ENCODE data around the gene RAB34.

Gene RAB34

DNA sequence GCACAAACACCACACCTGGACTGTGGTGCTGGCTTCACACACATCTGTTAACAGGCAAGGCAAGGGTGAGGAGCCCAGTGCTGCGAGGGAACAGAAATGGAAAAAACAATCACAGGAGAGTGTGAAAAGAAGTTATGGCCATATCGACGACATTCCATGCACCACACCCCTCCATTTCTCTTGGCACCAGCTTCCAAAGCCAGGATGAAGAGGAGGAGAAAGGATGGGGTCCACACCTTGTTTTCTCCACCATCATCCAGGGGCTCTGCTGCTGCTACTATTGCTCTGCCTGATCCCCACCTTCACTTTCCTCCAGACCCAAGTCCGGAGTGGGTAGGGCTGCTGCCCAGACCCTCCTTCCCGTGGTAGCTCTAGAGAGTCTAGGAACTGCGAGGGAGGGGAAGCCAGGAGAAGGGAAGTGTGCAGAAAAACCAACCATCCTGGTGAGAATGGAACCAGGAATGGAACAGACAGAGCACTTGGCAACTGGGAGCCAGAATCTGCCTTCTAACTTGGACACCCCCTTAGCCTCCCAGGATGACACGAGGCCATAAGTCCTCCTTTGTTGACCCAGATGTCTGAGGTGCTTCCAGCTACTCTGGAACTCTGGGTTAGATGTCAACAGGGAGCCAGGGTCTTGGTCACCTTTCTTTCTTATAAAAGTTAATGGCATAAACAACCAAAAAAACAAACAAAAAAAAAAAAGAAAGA lies 4.8 kb downstream of the RAB34 start:
- no peak for DNase-seq (ENCODE audit: low read depth in 3 of 3, low spot score in 1 of 3)

GRCh38 chr17:28712032-28712704 lies 5.5 kb downstream of the RAB34 start:
- peak in 2 of 3 donors; percentile 37 to 57 for DNase-seq (ENCODE audit: low read depth in 3 of 3, low spot score in 1 of 3)

DNA sequence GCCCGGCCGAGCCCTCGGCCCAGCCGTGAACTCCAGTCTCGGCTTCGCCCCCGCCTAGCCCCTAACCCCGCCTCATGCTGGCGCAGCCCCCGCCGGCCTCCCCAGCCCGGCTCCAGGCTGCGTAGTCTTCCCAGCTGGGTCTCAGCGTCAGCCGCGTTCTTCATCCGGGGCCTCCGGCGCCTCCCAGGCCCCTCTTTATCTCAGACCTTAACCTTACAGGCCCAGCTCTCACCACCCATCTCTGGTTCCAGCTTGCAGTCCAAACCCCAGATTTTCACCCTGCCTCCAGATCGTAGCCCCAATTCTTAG lies 6.0 kb downstream of the RAB34 start, which contains the start of gene PROCA1:
Gene PROCA1 (minus strand): TSS at position 166 of the 309 bp plus-strand sequence. CDS start 228 bp downstream, outside the sequence.
- DNase-seq (ENCODE audit: low read depth in 3 of 3, low spot score in 1 of 3) = no peak

DNA sequence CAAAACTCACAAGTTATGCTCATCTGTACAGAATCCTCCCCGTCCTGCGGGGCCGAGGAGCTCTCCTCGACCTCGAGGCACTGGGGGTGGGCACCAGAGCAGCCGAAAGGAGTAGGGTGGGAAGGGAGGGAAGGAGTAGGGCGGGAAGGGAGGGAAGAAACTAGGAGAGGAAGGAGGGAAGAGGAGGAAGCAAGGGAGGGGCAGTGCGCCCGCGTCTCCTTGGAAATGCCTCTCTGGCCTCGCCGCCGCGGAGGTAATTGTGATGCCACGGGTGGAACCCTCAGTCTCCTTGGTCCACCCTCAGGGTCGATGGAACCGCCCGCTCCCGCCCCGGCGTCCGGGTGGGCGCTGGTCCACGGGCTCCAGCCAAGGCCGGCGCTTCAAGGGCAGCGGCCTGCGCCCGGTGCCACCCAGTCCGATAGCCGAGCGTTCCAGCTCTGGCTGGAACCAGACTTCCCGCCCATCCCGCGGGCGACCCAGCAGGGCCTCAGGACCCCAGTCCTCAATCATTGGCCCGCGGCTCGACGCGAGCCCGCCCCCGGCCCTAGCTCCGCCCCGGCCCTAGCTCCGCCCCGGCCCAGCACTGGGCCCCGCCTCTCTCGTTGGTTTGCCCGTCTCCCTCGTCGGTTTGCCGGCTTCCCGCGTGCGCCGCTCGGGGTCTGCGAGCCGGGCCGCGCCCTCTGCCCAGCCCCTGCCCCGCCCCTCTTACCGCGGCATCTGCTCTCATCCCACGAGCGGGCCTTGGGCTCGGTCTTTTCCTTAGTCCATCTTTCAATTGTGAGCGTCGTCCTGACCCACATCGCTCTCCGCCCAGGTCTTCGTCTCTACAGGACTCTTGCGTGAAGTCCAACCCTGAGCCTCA lies 6.6 kb downstream of the RAB34 start:
- DNase-seq (ENCODE audit: low read depth in 3 of 3, low spot score in 1 of 3) = peak; percentile 76 to 93 (median 80)

DNA sequence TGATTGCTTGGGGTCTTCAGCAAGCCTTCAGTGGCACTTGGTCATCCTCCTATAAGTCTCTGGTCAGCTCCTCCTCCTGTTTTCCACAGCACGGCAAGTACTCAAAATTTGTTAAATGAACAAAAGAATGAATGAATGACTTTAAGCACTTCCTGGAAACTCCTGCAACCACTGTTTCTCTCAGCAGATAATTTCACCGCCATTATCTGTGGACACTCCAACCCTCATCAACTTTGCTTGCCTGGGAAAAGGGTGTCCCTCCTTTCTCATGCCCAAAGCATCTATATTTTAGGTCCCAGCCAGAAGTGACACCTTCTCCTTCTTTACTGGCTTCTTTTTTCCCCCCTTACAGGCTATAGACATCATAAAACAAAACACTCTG lies 10.3 kb downstream of the RAB34 start:
- no peak for DNase-seq (ENCODE audit: low read depth in 3 of 3, low spot score in 1 of 3)

DNA sequence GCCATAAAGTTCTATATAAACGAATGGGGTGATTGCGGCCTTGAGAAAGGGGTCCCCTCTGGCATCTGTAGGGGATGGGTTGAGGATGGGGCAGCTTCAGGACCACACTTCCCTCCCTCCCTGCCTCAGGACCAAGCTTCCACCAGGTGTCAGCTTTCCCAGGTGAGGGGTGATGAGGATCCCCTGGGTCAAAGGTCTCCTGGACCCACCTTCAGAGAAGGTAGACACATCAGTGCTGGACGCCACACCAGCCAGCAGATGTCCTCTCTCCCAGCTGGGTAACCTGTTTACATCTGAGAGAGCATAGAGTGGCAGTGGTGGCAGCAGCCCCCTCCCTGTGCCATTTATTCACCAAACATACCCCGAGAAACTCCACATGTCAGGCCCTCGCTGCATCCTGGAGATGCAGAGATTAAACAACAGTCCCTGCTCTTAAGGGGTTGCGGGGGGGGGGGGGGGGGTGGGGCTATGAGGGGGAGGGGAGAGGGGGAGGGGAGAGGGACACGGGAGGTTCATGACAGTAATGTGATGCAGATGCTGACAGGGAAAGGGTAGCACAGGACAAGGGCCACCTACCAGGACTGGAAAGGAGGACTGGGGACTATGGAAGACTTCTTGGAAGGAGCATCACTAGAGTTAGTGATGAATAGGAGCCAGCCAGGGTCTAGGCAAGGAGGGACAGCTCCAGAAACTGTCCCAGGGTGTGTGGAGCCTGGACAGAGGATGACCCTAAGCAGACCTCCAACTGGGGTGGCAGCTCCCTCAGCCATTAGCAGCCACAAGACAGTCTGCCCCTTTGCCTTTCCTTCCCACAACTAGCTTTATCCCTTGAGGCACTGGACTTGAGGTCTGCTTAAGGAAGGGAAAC lies 11.0 kb downstream of the RAB34 start:
- no peak for DNase-seq (ENCODE audit: low read depth in 3 of 3, low spot score in 1 of 3)

DNA sequence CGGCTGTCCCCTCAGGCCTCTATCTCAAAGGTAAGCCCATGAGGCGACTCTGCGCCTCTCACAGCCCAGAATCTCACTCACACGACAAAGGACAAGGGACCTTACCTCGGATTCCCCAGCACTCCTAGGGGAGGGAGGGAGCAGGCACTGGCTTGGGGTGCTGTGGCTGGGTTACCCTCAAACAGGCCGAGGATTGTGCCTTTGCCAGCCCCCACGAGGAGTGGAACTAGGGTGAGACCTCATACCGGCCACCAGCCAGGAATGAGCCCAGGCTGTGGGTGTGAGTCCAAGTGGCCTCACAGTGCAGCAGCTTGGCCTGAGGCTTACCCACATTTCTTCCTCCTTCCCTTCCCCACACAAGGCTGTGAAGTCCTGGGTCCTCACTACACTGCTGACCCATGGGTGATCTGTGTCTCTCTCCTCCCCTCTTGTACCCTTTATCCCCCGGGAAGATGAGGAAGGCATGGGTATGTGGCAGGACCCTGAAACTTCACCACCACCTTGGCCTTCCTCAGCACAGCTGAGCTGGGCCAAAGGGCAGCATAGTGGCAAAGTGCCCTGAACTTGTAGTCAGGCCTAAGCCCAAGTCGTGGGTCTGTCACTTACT lies 11.8 kb downstream of the RAB34 start:
- no peak for DNase-seq (ENCODE audit: low read depth in 3 of 3, low spot score in 1 of 3)

DNA sequence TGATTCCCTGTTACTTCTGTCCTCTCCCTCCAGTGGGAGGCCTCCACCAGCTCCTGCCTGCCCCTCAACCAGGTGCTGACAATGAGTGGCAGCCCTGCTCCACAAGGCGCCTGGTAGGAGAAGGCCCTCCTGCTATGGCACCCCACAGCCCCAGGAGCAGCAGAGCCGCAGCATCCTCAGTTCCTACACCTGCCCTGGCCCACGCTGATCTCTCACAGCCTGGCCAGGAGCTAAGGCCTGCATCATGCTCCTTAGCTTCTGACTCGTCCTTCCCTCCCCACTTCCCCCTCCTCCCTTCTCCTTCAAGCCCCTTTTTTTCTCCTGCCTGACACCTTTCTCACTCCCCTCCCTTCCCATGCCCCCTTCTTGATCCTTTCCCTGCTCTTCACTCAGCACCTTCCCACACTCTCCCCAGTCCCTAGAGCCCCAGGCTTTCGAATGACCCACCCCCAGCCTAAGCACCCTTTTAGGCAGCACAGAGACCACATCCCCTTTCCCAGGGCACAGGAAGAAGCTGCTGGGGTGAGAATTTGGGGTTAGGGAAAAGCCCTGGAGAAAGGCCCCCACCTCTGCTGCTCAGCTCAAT lies 12.5 kb downstream of the RAB34 start:
- DNase-seq (ENCODE audit: low read depth in 3 of 3, low spot score in 1 of 3) = no peak

- no peak for DNase-seq (ENCODE audit: low read depth in 3 of 3, low spot score in 1 of 3)
Measured at GRCh38 chr17:28704219-28704858, 13.3 kb downstream of the RAB34 start.

DNA sequence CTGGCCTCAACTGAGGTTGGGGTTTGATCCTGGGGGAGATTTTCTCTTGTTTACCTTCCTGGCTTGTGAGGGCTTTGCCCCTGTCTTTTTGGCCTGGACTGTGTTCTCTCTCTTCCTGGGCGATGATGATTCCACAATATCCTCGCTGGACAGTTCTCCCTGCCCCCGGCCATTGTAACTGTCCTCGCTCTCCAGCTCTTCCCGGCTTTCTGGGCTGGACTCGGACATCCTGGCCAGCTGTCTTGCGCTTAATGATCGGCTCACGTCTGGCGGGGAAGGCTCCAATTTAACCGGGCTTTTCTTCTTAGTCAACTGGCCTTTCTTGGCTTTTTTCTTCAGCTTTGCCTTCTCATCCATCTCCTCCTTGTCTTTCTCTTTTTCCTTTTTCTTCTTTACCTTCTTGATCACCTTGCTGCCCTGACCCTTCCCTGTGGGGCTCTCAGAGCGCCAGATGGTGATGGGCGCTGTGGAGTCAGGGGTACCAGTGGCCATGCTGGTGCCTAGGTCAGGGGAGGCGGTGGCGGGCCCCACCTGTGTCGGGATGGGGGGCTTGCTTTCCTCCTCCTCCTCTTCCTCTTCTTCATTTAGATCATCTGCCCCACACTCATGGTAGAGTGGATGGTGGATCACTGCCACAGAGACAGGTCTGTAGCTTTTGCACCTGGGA lies 14.0 kb downstream of the RAB34 start:
- DNase-seq (ENCODE audit: low read depth in 3 of 3, low spot score in 1 of 3) = no peak

DNA sequence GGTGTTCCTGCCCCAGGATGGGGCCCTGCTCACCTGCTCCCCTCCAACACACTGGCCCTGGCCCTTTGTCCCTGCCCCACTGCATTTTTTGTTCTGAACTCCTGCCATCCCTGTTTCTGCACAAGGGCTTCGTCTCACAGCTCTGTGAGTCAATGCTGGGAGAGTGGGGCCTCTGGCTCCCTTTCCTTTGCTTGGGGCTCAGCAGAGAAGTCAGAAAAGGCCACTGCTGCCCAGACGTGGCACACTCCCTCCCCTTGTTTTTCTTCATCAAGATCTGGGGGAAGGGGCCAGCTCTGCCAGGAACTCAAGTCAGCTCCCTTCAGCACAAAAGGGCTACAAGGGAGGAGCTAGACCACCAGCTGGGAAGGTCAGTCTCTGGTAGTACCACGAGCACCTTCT lies 14.9 kb downstream of the RAB34 start:
- no peak for DNase-seq (ENCODE audit: low read depth in 3 of 3, low spot score in 1 of 3)

DNA sequence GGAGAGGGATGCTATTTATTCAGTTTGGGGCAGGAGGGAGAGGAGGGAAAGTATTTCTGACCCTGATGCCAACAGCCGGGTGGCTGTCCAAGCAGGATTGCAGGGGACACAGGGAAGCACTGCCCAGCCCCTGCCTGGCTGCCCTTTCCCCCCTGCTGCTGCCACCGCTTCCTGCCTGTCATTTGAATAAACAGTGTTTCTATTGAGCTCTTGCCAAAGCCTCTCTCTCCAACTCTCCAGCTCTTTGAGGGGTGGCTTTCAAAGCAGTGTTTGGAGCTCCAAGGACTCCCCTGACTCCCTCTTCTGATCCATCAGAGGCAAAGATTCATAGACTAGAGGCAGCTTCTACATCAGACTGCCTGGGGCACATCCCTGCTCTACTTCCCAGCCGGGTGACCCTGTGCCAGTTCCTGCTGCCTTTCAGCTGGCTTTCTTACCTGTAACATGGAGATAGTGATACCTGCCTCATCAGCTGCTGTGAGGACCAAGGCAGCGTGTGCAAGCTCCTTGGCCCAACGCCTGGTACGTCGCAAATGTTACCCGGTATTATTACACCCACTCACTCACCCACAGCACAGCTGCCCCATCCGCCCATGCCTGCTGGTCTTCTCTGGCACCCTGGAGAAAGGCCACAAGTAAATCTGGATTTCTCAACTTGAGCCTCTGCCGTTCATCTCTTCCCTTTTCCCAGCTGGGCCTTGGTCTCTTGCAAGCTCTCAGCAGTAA lies 15.5 kb downstream of the RAB34 start:
- no peak for DNase-seq (ENCODE audit: low read depth in 3 of 3, low spot score in 1 of 3)

DNA sequence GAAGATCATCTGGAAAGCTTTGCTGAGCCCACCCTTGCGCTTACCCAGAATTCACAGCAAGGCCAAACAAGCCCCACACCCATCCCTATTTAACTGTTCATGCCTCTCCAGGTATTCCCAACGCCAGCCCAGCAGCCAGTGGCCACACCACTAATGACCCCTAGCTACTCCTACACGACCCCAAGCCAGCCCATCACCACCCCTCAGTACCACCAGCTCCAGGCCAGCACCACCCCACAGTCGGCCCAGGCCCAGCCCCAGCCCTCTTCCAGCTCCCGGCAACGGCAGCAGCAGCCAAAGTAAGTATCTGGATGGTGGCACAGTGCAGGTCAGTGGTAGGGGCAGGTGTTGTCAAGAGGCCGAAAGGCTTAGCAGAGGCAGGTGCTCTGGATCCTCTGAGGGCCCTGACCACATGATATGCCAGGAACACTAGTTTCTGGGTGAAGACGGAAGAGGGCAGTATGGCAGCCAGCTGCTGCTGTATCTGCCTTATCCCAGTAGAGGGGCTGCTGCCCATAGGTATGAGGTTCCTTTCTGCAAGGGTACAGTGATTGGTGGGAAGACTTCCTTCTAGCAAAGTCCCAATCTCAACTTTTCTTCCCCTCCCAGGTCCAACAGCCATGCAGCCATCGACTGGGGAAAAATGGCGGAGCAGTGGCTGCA lies 16.7 kb downstream of the RAB34 start:
- no peak for DNase-seq (ENCODE audit: low read depth in 3 of 3, low spot score in 1 of 3)

DNA sequence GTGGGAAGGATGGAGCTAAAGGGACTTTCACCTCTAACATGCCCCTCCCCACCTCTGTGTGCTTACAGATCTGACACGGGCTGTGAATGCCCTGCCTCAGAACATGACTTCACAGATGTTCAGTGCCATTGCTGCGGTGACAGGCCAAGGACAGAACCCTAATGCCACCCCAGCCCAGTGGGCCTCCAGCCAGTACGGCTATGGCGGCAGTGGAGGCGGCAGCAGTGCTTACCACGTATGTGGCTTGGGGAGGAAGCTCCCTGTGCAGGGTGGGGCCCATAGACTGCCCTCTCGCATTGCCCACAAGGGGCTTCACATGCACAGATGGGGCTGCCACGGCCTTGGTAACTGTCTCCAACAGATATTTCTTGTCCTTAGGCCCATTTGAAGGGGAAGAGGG lies 17.4 kb downstream of the RAB34 start:
- DNase-seq (ENCODE audit: low read depth in 3 of 3, low spot score in 1 of 3) = no peak

DNA sequence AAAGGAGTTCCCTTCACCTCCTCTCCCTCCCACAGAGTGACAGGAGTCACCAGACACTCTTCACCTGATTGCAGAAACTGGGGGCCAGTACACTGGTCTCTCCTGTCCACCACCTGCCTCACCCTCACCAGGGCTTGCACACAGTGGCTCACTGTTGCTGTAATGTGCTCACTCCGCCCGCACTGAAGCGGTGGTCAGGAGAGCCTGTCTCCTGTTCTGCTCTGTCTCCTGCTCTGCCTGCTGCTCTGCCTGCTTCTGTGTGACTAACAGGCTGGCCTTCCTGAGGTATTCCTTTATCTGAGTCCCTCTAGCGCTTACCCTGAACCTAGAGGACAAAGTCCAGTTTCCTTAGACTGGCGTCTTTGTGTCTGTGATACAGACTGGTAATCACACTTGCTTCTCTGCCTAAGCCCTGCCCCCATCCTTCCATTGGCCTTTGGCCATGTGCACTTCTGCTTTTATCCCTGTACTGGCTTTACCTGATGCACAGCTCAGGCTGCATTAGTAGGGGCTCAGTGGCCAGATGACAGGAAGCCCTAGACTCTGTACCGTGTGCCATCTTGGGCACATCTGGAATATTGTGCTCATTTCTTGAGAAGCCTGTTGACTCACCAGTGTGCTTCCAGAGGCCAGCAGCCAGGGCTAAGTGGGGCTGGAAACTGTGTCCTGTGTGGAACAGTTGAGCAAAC lies 19.3 kb downstream of the RAB34 start:
- no peak for DNase-seq (ENCODE audit: low read depth in 3 of 3, low spot score in 1 of 3)

DNA sequence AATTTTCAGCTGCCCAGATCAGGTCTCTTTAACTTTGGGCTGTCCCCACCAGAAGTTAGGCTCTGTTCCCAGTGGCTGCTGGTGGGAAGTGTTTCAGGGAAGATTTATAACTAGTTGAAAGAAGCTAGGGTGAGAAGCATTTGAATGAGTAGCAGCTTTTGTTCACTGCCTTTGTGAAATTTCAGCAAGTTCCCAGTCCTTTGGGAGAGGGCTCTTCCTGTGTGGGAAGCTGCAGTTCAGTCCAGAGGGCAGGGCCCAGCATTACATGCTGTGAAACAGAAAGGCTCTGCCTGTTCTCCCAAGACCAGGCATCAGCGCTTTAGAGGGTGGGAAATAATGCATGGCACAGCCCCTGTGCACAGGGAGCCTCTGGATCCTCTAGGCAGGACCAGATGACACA lies 23.8 kb downstream of the RAB34 start:
- DNase-seq (ENCODE audit: low read depth in 3 of 3, low spot score in 1 of 3) = no peak

- DNase-seq (ENCODE audit: low read depth in 3 of 3, low spot score in 1 of 3) = no peak
Measured at GRCh38 chr17:28689011-28689410, 28.7 kb downstream of the RAB34 start.

DNA sequence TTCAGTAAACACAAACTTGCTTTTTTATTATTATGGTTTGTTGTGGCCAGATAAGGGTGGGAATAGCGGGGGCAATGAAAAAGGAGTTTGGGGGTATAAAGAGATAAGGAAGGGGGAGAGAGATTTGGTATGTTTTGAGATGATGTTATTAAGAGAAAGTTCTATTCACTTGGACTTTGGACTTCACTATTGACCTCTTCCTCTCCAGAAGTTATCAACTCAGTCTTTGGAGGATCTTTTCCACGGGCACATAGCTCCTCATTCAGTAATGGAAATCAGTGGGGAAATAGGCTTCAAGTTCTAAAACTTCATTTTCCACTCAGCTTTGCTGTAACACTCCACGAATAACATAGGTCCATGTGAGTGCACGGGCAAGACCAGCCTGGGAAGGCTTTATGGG lies 29.2 kb downstream of the RAB34 start:
- no peak for DNase-seq (ENCODE audit: low read depth in 3 of 3, low spot score in 1 of 3)

Data from stimulated activated CD4-positive, alpha-beta T cell treated with anti-CD3 and anti-CD28 coated beads, TNF-alpha, amount 100 ng/mL, for 1 hour (primary cell).